B cell (primary cell): ENCODE results near the gene TMEM14C. TPM values are rescaled to one million over a fixed set of nuclear protein-coding genes. Genes with fewer than 3 reads are reported as not detected.

Experiments
- ATAC-seq: fragments of 200-7000 bp; cut with Tn5 transposase; one replicate; pipeline ENCODE4 v1.10.0; 2021; ENCODE audit warnings: low read depth, mild to moderate bottlenecking, moderate number of reproducible peaks, moderate library complexity
- CTCF ChIA-PET: fragments of 350-600 bp; sonication (Branson Sonifier 250); formaldehyde crosslinking; loops from one replicate; lab custom pipeline; 2021; ENCODE audit warnings: antibody characterized with exemption, inconsistent platforms; lab: Charles Lee
- POLR2A ChIA-PET: fragments of 350-600 bp; sonication (Branson Sonifier 250); formaldehyde crosslinking; loops from one replicate; lab custom pipeline; 2021; ENCODE audit warnings: antibody characterized with exemption; lab: Charles Lee
- DNase-seq: peaks from one replicate; pipeline ENCODE4 v3.0.0; 2013
- H2AFZ ChIP-seq: 2 replicates; pipeline ENCODE4 v1.6.1; 2012; ENCODE audit warnings: mild to moderate bottlenecking, low read depth, low read length; ENCODE audit not compliant: insufficient read depth, poor library complexity, severe bottlenecking
- H3K27ac ChIP-seq, 2 donors: 1 replicate in 1 of 2; 2 replicates in 1 of 2; pipeline ENCODE4 v1.5.1; 2012 to 2013; ENCODE audit warnings: low read length in 2 of 2, mild to moderate bottlenecking in 2 of 2, moderate library complexity in 1 of 2
- H3K27me3 ChIP-seq, 4 experiments: fragments of 200-600 bp in 1 of 4; sonication (generic) in 1 of 4; replicated peaks in 1 of 4; 1 replicate in 2 of 4; 2 replicates in 2 of 4; pipeline versions ENCODE4 v1.6.1 to v1.7.0; 2013 to 2016; ENCODE audit warnings: low read length in 3 of 4, mild to moderate bottlenecking in 2 of 4, mixed read lengths in 1 of 4, moderate library complexity in 1 of 4; ENCODE audit not compliant: insufficient read depth in 4 of 4, control insufficient read depth in 3 of 4; ENCODE audit errors: control extremely low read depth in 1 of 4
- H3K36me3 ChIP-seq, 2 experiments: replicated peaks in 1 of 2; 1 replicate in 1 of 2; 2 replicates in 1 of 2; pipeline versions ENCODE4 v1.6.1 to v1.7.1; 2013; ENCODE audit warnings: low read length in 1 of 2; ENCODE audit not compliant: insufficient read depth in 2 of 2, control insufficient read depth in 1 of 2; ENCODE audit errors: control extremely low read depth in 1 of 2, extremely low read depth in 1 of 2
- H3K4me1 ChIP-seq, 2 donors: fragments of 200-600 bp in 1 of 2; sonication (generic) in 1 of 2; 1 replicate in 1 of 2; 2 replicates in 1 of 2; pipeline versions ENCODE4 v1.5.1 to v1.6.1; 2013 to 2017; ENCODE audit warnings: low read length in 2 of 2; ENCODE audit not compliant: control insufficient read depth in 2 of 2, insufficient read depth in 2 of 2
- H3K4me2 ChIP-seq: replicated peaks from 2 replicates; pipeline ENCODE3; 2012; ENCODE audit warnings: mild to moderate bottlenecking, low read depth, low read length; ENCODE audit not compliant: poor library complexity, severe bottlenecking
- H3K4me3 ChIP-seq, 5 experiments: fragments of 200-600 bp in 1 of 5; sonication (generic) in 1 of 5; 1 replicate in 3 of 5; 2 replicates in 2 of 5; pipeline versions ENCODE4 v1.5.1 to v1.7.0; 2011 to 2016; ENCODE audit warnings: low read length in 4 of 5, mild to moderate bottlenecking in 4 of 5, low read depth in 2 of 5, control low read depth in 1 of 5, moderate library complexity in 1 of 5; ENCODE audit not compliant: insufficient read depth in 1 of 5; ENCODE audit errors: control extremely low read depth in 1 of 5, extremely low read depth in 1 of 5
- H3K79me2 ChIP-seq: fragments of 200-600 bp; sonication (generic); one replicate; pipeline ENCODE4 v1.6.0; 2016; ENCODE audit warnings: low read length; ENCODE audit not compliant: control insufficient read depth, insufficient read depth
- H3K9ac ChIP-seq: fragments of 200-600 bp; sonication (generic); 2 replicates; pipeline ENCODE4 v1.6.1; 2017; ENCODE audit warnings: mild to moderate bottlenecking, low read length, moderate library complexity
- H3K9me3 ChIP-seq, 3 donors: one replicate each; pipeline versions ENCODE4 v1.6.1 to v1.7.1; 2013; ENCODE audit warnings: low read length in 2 of 3; ENCODE audit not compliant: control insufficient read depth in 2 of 3, insufficient read depth in 1 of 3; ENCODE audit errors: control extremely low read depth in 1 of 3
- H4K20me1 ChIP-seq: 2 replicates; pipeline ENCODE4 v1.6.0; 2012; ENCODE audit warnings: mild to moderate bottlenecking, low read length; ENCODE audit not compliant: insufficient read depth, control insufficient read depth, poor library complexity, severe bottlenecking
- H3K27ac Mint-ChIP-seq: one replicate; pipeline ENCODE4 v1.8.0; 2021; ENCODE audit warnings: mixed read lengths
- H3K27me3 Mint-ChIP-seq: one replicate; pipeline ENCODE4 v1.8.0; 2021; ENCODE audit warnings: mixed read lengths
- H3K4me1 Mint-ChIP-seq: one replicate; pipeline ENCODE4 v1.8.0; 2021; ENCODE audit warnings: mixed read lengths
- H3K4me3 Mint-ChIP-seq: one replicate; pipeline ENCODE4 v1.8.0; 2021; ENCODE audit warnings: mixed read lengths
- H3K9me3 Mint-ChIP-seq: one replicate; pipeline ENCODE4 v1.8.0; 2022; ENCODE audit warnings: mixed read lengths; ENCODE audit not compliant: insufficient read depth
- EZH2 ChIP-seq: IDR thresholded peaks from 2 replicates; pipeline ENCODE4 v1.6.1; 2012; ENCODE audit warnings: borderline replicate concordance, low read depth, mild to moderate bottlenecking, moderate library complexity, low read length; ENCODE audit not compliant: insufficient read depth, poor library complexity, severe bottlenecking
- WGBS: methylation state at CpG from one replicate; pipeline ENCODE4 v1.1.5; 2013; ENCODE audit warnings: missing lambda C conversion rate; ENCODE audit not compliant: insufficient coverage; 5-methylcytosine and 5-hydroxymethylcytosine counted together
- intact Hi-C: fragments of 100-400 bp; cut with micrococcal nuclease; formaldehyde crosslinking; loops from one replicate; pipeline ENCODE4 v1.10.0; 2022
- polyA plus RNA-seq: library from polyadenylated mRNA; depleted of rRNA; stranded (reverse); fragments of >200 nt; gene quantifications from 2 replicates; pipeline ENCODE4 v1.2.3, GENCODE V29; 2012
- total RNA-seq, 2 donors: library from RNA; stranded (reverse); fragments of 120-200 nt in 1 of 2; gene quantifications; 1 replicate in 1 of 2; 2 replicates in 1 of 2; pipeline versions ENCODE4 v1.2.3 to v1.2.4, GENCODE V29; 2013 to 2022
- TF ChIP-seq, protein P1 (sequence below): fragments of 200-600 bp; IDR thresholded peaks from one replicate; pipeline ENCODE4 v1.8.0; 2022; ENCODE audit warnings: antibody characterized with exemption, mild to moderate bottlenecking

The TMEM14C gene
- total and polyA plus RNA-seq, 2 donors (not counting 1 experiment from before 2014, with no cell fraction given): 31.7 to 39.1 TPM

- Histone ChIP-seq H2AFZ (no peak overlapping the region), H3K36me3 (peaks cover 2 to 11% of the 10 kb centered on the region in 2 experiments), H3K9ac (no peak overlapping the region), H3K4me1 (no peaks in the 10 kb centered on the region), H3K4me2 (no peak overlapping the region), H3K9me3 (no peaks in the 10 kb centered on the region), H3K27me3 (no peaks in the 10 kb centered on the region), H3K27ac (no peak overlapping the region), H4K20me1 (no peaks in the 10 kb centered on the region), H3K4me3 (no peak overlapping the region), H3K79me2 (no peaks in the 10 kb centered on the region)
- Mint-ChIP-seq H3K4me3 (no peak overlapping the region), H3K27me3 (no peaks in the 10 kb centered on the region), H3K27ac (no peak overlapping the region), H3K4me1 (no peaks in the 10 kb centered on the region), H3K9me3 (no peaks in the 10 kb centered on the region)
- no peak for DNase-seq
- TF ChIP-seq, protein P1, sequence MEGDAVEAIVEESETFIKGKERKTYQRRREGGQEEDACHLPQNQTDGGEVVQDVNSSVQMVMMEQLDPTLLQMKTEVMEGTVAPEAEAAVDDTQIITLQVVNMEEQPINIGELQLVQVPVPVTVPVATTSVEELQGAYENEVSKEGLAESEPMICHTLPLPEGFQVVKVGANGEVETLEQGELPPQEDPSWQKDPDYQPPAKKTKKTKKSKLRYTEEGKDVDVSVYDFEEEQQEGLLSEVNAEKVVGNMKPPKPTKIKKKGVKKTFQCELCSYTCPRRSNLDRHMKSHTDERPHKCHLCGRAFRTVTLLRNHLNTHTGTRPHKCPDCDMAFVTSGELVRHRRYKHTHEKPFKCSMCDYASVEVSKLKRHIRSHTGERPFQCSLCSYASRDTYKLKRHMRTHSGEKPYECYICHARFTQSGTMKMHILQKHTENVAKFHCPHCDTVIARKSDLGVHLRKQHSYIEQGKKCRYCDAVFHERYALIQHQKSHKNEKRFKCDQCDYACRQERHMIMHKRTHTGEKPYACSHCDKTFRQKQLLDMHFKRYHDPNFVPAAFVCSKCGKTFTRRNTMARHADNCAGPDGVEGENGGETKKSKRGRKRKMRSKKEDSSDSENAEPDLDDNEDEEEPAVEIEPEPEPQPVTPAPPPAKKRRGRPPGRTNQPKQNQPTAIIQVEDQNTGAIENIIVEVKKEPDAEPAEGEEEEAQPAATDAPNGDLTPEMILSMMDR: no peak
- no peak for TF ChIP-seq EZH2
- POLR2A ChIA-PET: interaction anchor here (0.5 kb wide), 1 partner anchor 38 kb away, joined by 3 read pairs; the partner anchor contains the start of gene PAK1IP1
- intact Hi-C loops: no loop called here
- CTCF ChIA-PET: interaction anchor here (0.6 to 1.5 kb wide), 2 partner anchors 13 to 21 kb away, joined by 3 to 5 read pairs; no protein-coding TSS in a partner anchor
- ATAC-seq: no peak
- 97% methylated on average over 14 of the region's 17 CpGs for WGBS
These were observed 10.4 kb downstream of the TMEM14C start for GRCh38 chr6:10733151-10733715.

DNA sequence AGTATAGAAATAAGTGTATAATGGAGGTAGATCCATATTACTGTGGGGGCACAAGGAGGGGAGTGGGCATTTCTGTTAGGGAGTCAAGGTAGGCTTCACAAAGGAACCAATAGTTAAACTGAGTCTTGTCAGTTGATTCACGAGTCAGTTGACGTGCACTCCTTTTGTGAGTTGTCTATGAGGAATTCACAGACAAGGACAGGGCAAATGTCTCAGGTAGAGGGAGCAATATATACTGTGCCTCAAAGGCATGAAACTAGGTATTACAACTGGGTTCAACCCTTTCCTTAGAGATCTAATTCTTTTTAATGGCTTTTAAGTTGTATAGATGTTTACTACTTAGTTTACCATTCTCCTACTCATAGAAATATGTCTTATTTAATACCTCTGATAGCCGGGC lies 11.0 kb downstream of the TMEM14C start:
- CTCF ChIA-PET: no interaction called here
- Histone ChIP-seq H3K27me3 (no peaks in the 10 kb centered on the region), H3K4me3 (no peak overlapping the region), H3K9me3 (no peaks in the 10 kb centered on the region), H3K4me2 (no peak overlapping the region), H2AFZ (no peak overlapping the region), H3K27ac (no peak overlapping the region), H3K79me2 (no peaks in the 10 kb centered on the region), H3K4me1 (no peaks in the 10 kb centered on the region), H3K36me3 (peaks cover 0 to 8% of the 10 kb centered on the region in 2 experiments), H4K20me1 (no peaks in the 10 kb centered on the region), H3K9ac (no peak overlapping the region)
- DNase-seq: no peak
- H3K4me1 Mint-ChIP-seq: no peaks in the 10 kb centered on the region
- H3K27me3 Mint-ChIP-seq: no peaks in the 10 kb centered on the region
- intact Hi-C loops: no loop called here
- no peak overlapping the region for H3K27ac Mint-ChIP-seq
- no peak for TF ChIP-seq EZH2
- TF ChIP-seq, protein P1: no peak
- H3K4me3 Mint-ChIP-seq: no peak overlapping the region
- no peaks in the 10 kb centered on the region for H3K9me3 Mint-ChIP-seq
- WGBS: 100% methylated on average over 2 of the region's 3 CpGs
- no peak for ATAC-seq
- POLR2A ChIA-PET: no interaction called here
